Right kidney (tissue), 9 donors: ENCODE measurements around the gene SNUPN.

ENCODE experiments used
- DNase-seq: peaks from one replicate; pipeline ENCODE4 v3.0.0-alpha.2; 2016
- long read RNA-seq, 8 donors: transcript quantifications; one replicate each; lab custom pipeline, GENCODE V29; 2026

Gene SNUPN
- long read RNA-seq, donor 1, transcript SNUPN-201 (9 exons, 1,513 nt) = major isoform, 10 of 12 reads
- long read RNA-seq, donor 1, partial matches to known transcripts = 0 of 12 reads
- long read RNA-seq, donor 1, other reads (novel, unspliced or antisense) = 0 of 12 reads
- long read RNA-seq, donor 2, transcript SNUPN-201 (9 exons, 1,513 nt) = major isoform, 8 of 10 reads
- long read RNA-seq, donor 2, partial matches to known transcripts = 0 of 10 reads
- long read RNA-seq, donor 2, other reads (novel, unspliced or antisense) = 0 of 10 reads
- long read RNA-seq, donor 3, partial matches to known transcripts = 0 of 9 reads
- long read RNA-seq, donor 3, other reads (novel, unspliced or antisense) = 0 of 9 reads
- long read RNA-seq, donor 4, transcript SNUPN-201 (9 exons, 1,513 nt) = major isoform, 8 of 13 reads
- long read RNA-seq, donor 4, partial matches to known transcripts = 0 of 13 reads
- long read RNA-seq, donor 4, other reads (novel, unspliced or antisense) = 0 of 13 reads
- long read RNA-seq, donor 5, transcript SNUPN-201 (9 exons, 1,513 nt) = major isoform, 14 of 17 reads
- long read RNA-seq, donor 5, partial matches to known transcripts = 0 of 17 reads
- long read RNA-seq, donor 5, other reads (novel, unspliced or antisense) = 0 of 17 reads
- long read RNA-seq, donor 6, partial matches to known transcripts = 0 of 8 reads
- long read RNA-seq, donor 6, other reads (novel, unspliced or antisense) = 0 of 8 reads
- long read RNA-seq, donor 7 = 0 reads
- long read RNA-seq, donor 8, transcript SNUPN-206 (9 exons, 1,682 nt) = minor isoform, 8 of 19 reads
- long read RNA-seq, donor 8, transcript SNUPN-201 (9 exons, 1,513 nt) = major isoform, 10 of 19 reads
- long read RNA-seq, donor 8, partial matches to known transcripts = 0 of 19 reads
- long read RNA-seq, donor 8, other reads (novel, unspliced or antisense) = 0 of 19 reads

GRCh38 chr15:75625542-75626347 is at the start of gene SNUPN:
SNUPN (minus strand) TSS chr15:75625725; CDS start chr15:75621051, 4,674 bp downstream.
- DNase-seq = peak; percentile 92

DNA sequence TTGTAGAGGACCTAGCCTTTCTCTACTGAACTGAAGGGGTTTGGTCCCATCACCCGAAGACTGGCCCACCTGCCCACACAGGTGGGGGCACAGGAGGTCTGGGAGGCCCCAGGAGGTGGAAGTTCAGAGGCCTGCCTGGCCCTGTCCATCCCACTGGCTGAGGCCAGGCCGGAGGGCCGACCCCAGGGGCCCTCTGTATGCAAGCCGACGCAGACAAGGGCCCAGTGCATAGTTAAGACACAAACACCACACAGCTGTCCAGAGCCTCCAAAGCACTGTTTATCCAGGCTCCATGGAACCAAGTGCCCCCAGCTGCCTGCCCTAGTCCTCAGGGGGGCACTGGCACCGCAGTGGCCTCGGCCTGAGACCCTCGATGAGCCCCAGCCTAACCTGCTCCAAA is 48.8 kb upstream of the SNUPN start:
- no peak for DNase-seq

DNA sequence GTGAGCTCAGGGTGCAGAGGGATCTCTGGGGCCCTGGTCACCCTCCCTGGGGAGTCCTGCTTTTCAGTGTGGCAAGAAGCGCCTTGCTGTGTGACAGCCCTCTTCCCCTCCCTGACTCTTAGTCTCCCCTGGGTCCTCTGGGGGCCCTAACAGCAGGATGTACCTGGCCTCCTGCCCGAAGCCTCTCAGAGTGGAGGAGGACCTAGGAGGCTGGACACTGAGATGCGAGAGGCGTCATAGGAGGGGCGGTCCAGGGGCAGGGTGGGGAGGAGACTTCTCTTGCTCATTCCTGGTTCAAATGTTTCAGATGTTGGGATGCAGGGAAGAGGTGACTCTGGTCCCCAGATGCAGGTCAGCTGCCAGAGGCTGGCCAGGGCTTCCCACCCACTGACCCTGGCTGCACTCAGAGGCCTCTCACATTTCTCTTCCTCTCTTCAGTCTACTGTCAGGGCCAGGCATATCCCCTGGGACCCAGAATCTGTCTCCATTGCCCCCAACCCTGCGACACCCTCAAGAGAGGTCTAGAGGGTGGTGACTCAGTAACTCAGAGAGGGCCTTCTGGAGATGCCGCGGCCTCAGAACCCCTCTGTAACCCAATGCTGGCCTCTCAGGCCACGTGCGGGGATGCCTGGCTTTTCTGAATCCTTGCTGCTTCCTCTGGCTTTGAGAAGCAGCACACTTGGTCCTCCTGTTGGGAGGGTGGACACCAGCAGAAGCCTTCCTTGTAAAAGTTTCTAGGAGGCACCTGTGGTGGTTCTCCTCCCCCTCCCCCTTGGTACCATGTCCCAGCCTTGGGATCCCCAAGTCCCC is 48.1 kb upstream of the SNUPN start:
- no peak for DNase-seq

DNA sequence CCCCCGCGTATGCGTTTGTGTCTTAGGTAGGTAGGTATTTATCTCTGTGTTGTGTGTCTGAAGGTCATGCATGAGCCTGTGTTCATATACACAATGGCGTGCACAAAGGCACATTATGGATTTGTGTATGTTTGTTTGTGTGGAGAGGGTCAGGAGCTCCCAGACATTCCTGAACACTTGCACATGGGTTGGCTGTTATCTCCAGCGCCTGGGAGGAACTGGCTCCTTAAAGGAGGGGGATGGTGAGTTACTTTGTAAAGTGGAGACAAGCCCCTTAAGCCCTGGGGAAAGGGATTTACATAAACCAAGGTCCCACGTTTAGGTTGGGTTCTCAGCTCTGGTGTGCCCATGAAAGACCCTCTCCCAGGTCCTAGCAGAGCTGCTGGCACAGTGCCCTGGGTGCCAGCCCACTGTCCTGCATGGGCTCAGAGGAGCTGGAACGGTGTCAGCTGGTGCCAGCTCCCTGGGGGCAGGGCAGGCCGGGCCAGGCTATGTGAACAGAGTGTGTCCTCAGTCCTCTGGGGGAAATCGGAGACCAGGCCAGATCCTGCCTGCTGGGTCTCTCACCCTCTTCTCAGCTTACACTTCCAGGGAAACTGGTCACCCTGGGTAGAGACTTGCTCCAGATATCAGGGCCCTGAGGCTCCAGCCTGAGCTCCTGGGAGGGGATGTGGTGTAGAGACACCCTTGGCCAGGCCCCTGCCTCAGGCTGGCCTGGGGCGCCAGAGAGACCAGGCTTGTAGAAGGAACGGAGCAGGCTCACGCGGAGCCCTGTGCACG is 47.3 kb upstream of the SNUPN start:
- DNase-seq = peak; percentile 49

DNA sequence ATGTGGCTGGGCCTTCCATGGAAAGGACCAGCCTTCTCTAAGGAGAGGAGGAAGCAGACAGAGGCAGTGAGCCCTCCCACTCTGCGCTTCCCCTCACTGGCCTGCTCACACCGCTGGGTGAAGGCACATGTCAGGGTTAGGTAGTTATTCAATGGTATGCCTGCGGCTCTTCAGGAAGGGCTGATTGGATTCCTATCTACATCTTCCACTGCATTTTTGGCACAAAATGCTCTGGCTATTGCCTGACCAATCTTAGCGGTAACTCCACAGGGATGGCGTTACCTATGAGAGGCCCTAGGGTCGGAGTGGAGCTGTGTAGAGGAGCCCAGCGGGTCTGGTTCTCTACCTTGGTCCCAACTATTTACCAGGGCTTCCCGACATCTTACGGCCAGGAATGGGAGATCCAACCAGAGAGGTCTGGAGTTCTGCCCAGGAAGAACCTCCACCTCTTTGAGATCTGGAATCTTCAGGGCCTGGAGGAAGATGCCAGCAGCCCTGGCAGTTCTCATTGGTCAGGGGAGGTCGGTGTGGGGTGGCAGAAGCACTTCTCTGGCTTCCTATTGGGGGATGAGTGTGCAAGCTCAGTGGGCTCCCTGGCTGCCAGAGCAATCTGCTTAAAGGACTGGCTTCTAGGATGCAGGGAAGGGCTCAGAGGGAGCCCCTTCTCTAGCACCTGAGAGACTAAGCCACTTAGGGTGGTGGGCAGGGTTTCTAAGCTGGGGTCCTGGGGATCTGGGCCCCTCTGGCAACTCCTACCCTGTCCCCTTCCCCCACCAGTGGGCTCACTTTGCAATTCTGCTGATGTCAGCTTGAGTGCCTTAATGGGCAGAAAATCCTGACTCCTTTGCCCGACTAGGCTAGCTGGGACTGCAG is 46.4 kb upstream of the SNUPN start:
- DNase-seq = no peak

- DNase-seq = no peak
Measured at GRCh38 chr15:75669879-75670212, 44.3 kb upstream of the SNUPN start.

GRCh38 chr15:75669191-75669878 is 43.8 kb upstream of the SNUPN start:
- no peak for DNase-seq

- DNase-seq = no peak
Measured at GRCh38 chr15:75666823-75667501, 41.4 kb upstream of the SNUPN start.

DNA sequence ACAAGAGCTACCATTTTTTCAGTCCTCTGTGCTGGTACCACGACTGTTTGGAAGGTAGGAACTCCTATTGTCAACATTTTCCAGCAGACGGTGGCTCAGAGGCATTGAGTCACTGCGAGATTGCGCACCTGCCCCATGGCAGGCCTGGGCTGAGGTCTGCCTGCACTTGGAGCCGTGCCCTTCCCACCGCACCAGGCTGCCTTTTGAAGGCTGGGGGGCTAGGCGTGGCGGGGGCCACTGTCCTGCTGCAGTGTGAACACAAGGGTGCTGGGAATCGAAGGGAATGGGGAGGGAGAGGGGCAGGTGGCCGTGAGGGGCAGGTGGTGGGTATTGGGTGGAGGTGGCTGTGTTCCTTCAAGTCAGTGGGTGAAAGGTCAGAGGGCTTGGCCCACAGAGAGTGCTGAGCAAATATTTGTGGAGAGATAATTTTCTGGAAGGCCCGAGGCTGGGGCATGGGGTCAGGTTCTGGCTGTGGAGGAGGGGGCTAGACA is 38.5 kb upstream of the SNUPN start:
- no peak for DNase-seq

DNA sequence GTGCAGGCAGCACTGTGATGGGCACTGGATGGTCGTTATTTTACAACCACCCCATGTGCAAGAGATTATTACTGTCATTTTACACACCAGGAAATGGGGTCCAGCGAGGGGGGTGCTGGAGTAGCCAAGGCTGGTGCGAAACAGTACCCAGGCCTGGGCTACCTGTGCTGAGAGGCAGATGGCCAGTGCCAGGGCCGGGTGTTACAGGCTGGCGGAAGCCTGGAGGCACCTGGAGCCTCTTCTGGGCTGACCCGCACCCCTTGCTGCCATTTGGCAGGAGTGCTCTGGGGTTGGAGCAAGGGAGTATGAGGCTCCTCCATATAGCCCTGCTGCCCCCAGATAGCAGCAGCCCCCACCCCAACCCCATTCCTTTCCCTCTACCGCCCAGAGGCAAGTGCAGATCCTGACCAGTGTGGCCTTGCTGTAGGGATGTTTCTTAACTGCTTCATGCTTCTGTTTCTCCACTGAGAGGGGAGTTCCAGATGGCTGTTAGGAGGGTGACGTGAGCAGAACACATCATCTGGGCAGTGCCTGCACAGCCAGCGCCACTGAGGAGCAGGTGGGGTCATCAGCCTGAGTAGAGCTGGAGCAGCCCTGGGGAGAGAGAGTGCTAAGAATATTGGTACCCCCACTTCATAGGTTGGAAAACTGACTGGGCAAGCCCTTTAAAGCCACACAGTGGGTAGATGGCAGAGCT is 37.4 kb upstream of the SNUPN start:
- DNase-seq = no peak

DNA sequence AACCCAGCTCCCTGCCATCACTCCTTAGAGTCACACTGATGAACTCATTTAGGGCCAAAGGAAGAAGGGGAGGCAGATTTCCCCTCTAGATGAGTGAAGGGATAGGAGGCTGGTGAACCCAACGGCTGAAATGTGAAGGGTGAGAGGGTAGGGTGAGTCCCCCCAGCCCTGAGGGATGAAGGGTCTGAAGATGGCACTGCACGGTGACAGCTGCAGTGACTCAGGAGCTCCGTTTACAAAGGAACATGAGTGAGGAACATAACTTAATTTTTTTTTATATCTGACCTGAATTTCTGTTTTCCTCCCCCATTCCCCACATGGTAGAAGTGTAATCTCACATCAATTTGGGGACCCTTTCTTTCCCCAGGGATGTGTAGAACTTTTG is 36.2 kb upstream of the SNUPN start:
- DNase-seq = no peak

- DNase-seq = no peak
Measured at GRCh38 chr15:75661100-75661755, 35.7 kb upstream of the SNUPN start.

GRCh38 chr15:75659928-75660645 is 34.6 kb upstream of the SNUPN start:
- DNase-seq = no peak

DNA sequence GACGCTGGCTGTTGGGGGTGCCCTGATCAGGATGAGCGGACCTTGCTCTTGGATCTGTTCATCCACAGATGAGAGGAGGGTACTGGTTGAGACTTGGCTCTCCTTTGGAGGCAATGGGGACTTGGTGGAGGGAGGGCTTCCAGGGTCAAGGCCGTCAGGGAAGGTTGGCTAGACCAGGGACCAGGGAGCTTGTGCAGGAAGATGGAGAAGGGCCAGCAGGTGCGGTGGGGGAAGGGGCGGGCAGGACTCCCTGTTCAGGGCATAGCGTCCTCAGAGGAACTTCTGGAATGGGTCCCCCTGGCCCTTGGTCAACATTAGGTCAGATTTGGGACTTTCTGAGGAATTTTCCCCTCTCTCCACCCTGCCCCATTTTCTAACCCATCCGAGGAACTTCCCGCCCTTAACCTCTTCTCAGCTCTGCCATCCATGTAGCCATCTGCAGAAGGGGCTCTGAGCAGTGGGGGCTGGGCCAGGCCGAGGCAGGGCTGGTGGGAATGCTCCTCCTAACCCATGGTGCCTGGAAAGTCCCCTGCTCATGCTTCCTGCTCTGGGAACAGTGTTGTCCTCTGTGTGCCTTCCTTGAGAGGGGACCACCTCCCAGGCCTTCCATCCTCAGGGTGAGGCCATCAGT is 33.7 kb upstream of the SNUPN start:
- DNase-seq = no peak

DNA sequence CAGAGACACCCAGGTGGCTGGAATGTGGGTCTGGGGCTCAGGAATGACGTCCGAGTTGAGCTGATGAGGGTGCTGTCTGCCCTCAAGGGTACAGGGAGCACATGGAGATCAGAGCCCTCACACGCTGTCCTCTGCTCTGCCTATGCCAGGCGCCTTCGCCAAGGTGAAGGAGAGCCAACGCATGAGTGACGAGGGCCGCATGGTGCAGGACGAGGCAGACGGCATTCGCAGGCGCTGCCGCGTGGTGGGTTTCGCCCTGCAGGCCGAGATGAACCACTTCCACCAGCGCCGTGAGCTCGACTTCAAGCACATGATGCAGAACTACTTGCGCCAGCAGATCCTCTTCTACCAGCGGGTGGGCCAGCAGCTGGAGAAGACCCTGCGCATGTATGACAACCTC is 31.3 kb upstream of the SNUPN start:
- DNase-seq = no peak

- no peak for DNase-seq
Measured at GRCh38 chr15:75656331-75656730, 30.8 kb upstream of the SNUPN start.
